PC-9 (cell line): ENCODE results near the gene TRIO.

Experiments used
- CTCF ChIP-seq: fragments of 200-600 bp; sonication (generic); conservative IDR thresholded peaks from 2 replicates; pipeline ENCODE4 v1.6.1; 2017; ENCODE audit warnings: mixed run types, antibody characterized with exemption, mild to moderate bottlenecking, moderate library complexity
- EZH2 ChIP-seq: fragments of 200-600 bp; sonication (generic); IDR thresholded peaks from 2 replicates; pipeline ENCODE4 v1.8.0; 2017; ENCODE audit warnings: antibody characterized with exemption, low read depth

- TF ChIP-seq CTCF (no peak), EZH2 (no peak)
These were observed 262.8 kb downstream of the TRIO start for GRCh38 chr5:14405706-14406553.
